ENCODE measurements around the gene CNN2. TPM values are rescaled to one million over a fixed set of nuclear protein-coding genes. Genes with fewer than 3 reads are reported as not detected.

Gene CNN2
- total RNA-seq, 3 donors from 2014 or later (not counting 1 experiment from before 2014, with no cell fraction given) = 163 to 276 (median 179) TPM

GRCh38 chr19:1063909-1064660 is 37.7 kb downstream of the CNN2 start:
- no peaks in the 10 kb centered on the region for H3K27me3 ChIP-seq (ENCODE audit: control insufficient read depth, insufficient read depth, low read length)
- Mint-ChIP-seq H3K27ac (peak overlapping the region in 1 of 2 donors; percentile 81), H3K4me1 (peaks cover 15 to 42% of the 10 kb centered on the region in 2 donors), H3K27me3 (ENCODE audit: low read depth in 2 of 2) (no peaks in the 10 kb centered on the region), H3K4me3 (no peak overlapping the region), H3K36me3 (no peaks in the 10 kb centered on the region), H3K9me3 (no peaks in the 10 kb centered on the region)
- peaks cover 46% of the 10 kb centered on the region for H3K4me1 ChIP-seq (ENCODE audit: control insufficient read depth, insufficient read depth, low read length)
- no peaks in the 10 kb centered on the region for H3K9me3 ChIP-seq (ENCODE audit: control insufficient read depth, insufficient read depth, low read length)
- H3K36me3 ChIP-seq (ENCODE audit: control insufficient read depth, insufficient read depth, low read length) = peaks cover 8% of the 10 kb centered on the region
- WGBS (ENCODE audit: insufficient coverage) = 91% methylated on average over 37 of the region's 37 CpGs
- H3K27ac ChIP-seq (ENCODE audit: low read length) = no peak overlapping the region
- intact Hi-C loops (cut with micrococcal nuclease) = no loop called here
- DNase-seq = peak in 1 of 2 donors; percentile 40
- H3K4me3 ChIP-seq (ENCODE audit: low read length) = no peak overlapping the region
- no peak for ATAC-seq
- TF ChIP-seq CTCF (IDR thresholded peaks at IDR 0.05) = no peak

GRCh38 chr19:1064661-1065605 is 38.5 kb downstream of the CNN2 start:
- peak; percentile 78 for TF ChIP-seq CTCF (IDR thresholded peaks at IDR 0.05)
- Mint-ChIP-seq H3K9me3 (no peaks in the 10 kb centered on the region), H3K27me3 (ENCODE audit: low read depth in 2 of 2) (no peaks in the 10 kb centered on the region), H3K36me3 (no peaks in the 10 kb centered on the region), H3K27ac (peak overlapping the region; percentile 81 to 93), H3K4me3 (peak overlapping the region; percentile 76), H3K4me1 (peaks cover 19 to 47% of the 10 kb centered on the region in 2 donors)
- peaks cover 55% of the 10 kb centered on the region for H3K4me1 ChIP-seq (ENCODE audit: control insufficient read depth, insufficient read depth, low read length)
- intact Hi-C loops (cut with micrococcal nuclease) = loop anchor here (5.0 kb wide), 2 partner anchors 33 to 37 kb away; partner anchors contain the start of gene GPX4
- H3K27me3 ChIP-seq (ENCODE audit: control insufficient read depth, insufficient read depth, low read length) = no peaks in the 10 kb centered on the region
- H3K36me3 ChIP-seq (ENCODE audit: control insufficient read depth, insufficient read depth, low read length) = peaks cover 15% of the 10 kb centered on the region
- H3K9me3 ChIP-seq (ENCODE audit: control insufficient read depth, insufficient read depth, low read length) = no peaks in the 10 kb centered on the region
- no peak overlapping the region for H3K4me3 ChIP-seq (ENCODE audit: low read length)
- 22% methylated on average over 60 of the region's 60 CpGs for WGBS (ENCODE audit: insufficient coverage)
- H3K27ac ChIP-seq (ENCODE audit: low read length) = no peak overlapping the region
- peak; percentile 68 to 90 for DNase-seq
- peak; percentile 25 to 52 (median 34) for ATAC-seq

GRCh38 chr19:1065606-1066109 is 39.2 kb downstream of the CNN2 start:
- H3K27ac Mint-ChIP-seq = peak overlapping the region; percentile 81 to 93
- no peak overlapping the region for H3K4me3 ChIP-seq (ENCODE audit: low read length)
- no peak for DNase-seq

More at GRCh38 chr19:1065606-1066109, 39.2 kb downstream of the CNN2 start:
- TF ChIP-seq CTCF (IDR thresholded peaks at IDR 0.05) = no peak
- H3K4me3 Mint-ChIP-seq = peak overlapping the region; percentile 76
- WGBS (ENCODE audit: insufficient coverage) = 90% methylated on average over 17 of the region's 17 CpGs
- H3K4me1 Mint-ChIP-seq = peaks cover 19 to 47% of the 10 kb centered on the region in 2 donors
- H3K9me3 ChIP-seq (ENCODE audit: control insufficient read depth, insufficient read depth, low read length) = no peaks in the 10 kb centered on the region
- intact Hi-C loops (cut with micrococcal nuclease) = loop anchor here (5.0 kb wide), 2 partner anchors 33 to 37 kb away; partner anchors contain the start of gene GPX4
- no peak overlapping the region for H3K27ac ChIP-seq (ENCODE audit: low read length)
- no peaks in the 10 kb centered on the region for H3K36me3 Mint-ChIP-seq
- peaks cover 18% of the 10 kb centered on the region for H3K36me3 ChIP-seq (ENCODE audit: control insufficient read depth, insufficient read depth, low read length)
- no peak for ATAC-seq
- no peaks in the 10 kb centered on the region for H3K27me3 ChIP-seq (ENCODE audit: control insufficient read depth, insufficient read depth, low read length)
- peaks cover 62% of the 10 kb centered on the region for H3K4me1 ChIP-seq (ENCODE audit: control insufficient read depth, insufficient read depth, low read length)
- no peaks in the 10 kb centered on the region for H3K9me3 Mint-ChIP-seq
- H3K27me3 Mint-ChIP-seq (ENCODE audit: low read depth in 2 of 2) = no peaks in the 10 kb centered on the region

Data from natural killer cell (primary cell).